Ovary (tissue), 3 donors: ENCODE results near the gene CACNA1S.

Source experiments
- EP300 ChIP-seq: sonication (generic); formaldehyde crosslinking; IDR thresholded peaks from one replicate; pipeline ENCODE4 v1.6.1; 2017; ENCODE audit warnings: antibody characterized with exemption
- POLR2A ChIP-seq: fragments of 450-650 bp; IDR thresholded peaks from one replicate; pipeline ENCODE4 v1.6.1; 2017; ENCODE audit warnings: antibody characterized with exemption, mild to moderate bottlenecking, moderate library complexity
- TF ChIP-seq, protein P1 (sequence below), 3 donors: fragments of 450-650 bp in 2 of 3; fragments of 200-600 bp in 1 of 3; IDR thresholded peaks; one replicate each; pipeline versions ENCODE4 v1.5.1 to v1.8.0; 2016 to 2022; ENCODE audit warnings: antibody characterized with exemption in 3 of 3, mild to moderate bottlenecking in 1 of 3
- donor health status: DM: no; HTN: no; CAD: no.

DNA sequence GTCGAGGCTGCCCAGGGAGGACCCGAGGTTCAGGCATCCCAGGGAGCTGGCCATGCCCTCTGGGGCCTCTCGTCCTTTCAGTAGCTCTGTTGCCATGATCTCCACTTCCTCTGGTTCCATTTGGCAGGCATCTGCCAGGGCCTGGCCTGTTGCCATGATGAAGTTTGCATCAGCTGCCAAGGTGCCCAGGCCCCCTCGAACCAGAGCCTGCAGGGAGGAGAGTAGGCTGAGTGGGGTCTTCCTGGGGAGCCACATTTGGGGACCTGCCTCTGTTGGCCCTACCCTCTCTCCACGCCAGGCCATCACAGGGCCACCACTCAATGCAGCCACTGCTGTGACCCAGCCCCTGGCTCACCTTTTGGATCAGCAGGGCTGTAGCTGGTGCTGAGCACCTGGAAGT, 72.3 kb downstream of the CACNA1S start:
- TF ChIP-seq, protein P1, sequence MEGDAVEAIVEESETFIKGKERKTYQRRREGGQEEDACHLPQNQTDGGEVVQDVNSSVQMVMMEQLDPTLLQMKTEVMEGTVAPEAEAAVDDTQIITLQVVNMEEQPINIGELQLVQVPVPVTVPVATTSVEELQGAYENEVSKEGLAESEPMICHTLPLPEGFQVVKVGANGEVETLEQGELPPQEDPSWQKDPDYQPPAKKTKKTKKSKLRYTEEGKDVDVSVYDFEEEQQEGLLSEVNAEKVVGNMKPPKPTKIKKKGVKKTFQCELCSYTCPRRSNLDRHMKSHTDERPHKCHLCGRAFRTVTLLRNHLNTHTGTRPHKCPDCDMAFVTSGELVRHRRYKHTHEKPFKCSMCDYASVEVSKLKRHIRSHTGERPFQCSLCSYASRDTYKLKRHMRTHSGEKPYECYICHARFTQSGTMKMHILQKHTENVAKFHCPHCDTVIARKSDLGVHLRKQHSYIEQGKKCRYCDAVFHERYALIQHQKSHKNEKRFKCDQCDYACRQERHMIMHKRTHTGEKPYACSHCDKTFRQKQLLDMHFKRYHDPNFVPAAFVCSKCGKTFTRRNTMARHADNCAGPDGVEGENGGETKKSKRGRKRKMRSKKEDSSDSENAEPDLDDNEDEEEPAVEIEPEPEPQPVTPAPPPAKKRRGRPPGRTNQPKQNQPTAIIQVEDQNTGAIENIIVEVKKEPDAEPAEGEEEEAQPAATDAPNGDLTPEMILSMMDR (IDR thresholded peaks at IDR 0.05), result no peak
- TF ChIP-seq EP300, result no peak
- TF ChIP-seq POLR2A, result no peak
